Left lung (tissue), 10 donors: ENCODE results near the gene DCP1B. TPM values are rescaled to one million over a fixed set of nuclear protein-coding genes. Genes with fewer than 3 reads are reported as not detected.
A peak's percentile ranks its signal among the peaks of the same experiment; 100 is the strongest.

Experiments
- ATAC-seq: fragments of 200-7000 bp; cut with Tn5 transposase; one replicate; pipeline ENCODE4 v1.9.1; 2020; ENCODE audit warnings: moderate library complexity
- DNase-seq, 4 donors: peaks; one replicate each; pipeline ENCODE4 v3.0.0-alpha.2; 2013 to 2020
- H3K27ac ChIP-seq, 2 donors: fragments of 200-600 bp; sonication (generic) in 1 of 2; one replicate each; pipeline versions ENCODE4 v1.5.0 to v1.8.0; 2020 to 2021
- H3K27me3 ChIP-seq, 2 donors: fragments of 200-600 bp; sonication (generic) in 1 of 2; one replicate each; pipeline versions ENCODE4 v1.5.0 to v1.8.0; 2020 to 2021
- H3K36me3 ChIP-seq, 2 donors: fragments of 200-600 bp; sonication (generic) in 1 of 2; one replicate each; pipeline versions ENCODE4 v1.5.0 to v1.8.0; 2020 to 2021
- H3K4me1 ChIP-seq, 2 donors: fragments of 200-600 bp; one replicate each; pipeline ENCODE4 v1.8.0; 2021
- H3K4me3 ChIP-seq, 2 donors: fragments of 200-600 bp; sonication (generic) in 1 of 2; one replicate each; pipeline versions ENCODE4 v1.5.0 to v1.8.0; 2020 to 2021; ENCODE audit warnings: mild to moderate bottlenecking in 1 of 2
- H3K9me3 ChIP-seq, 2 donors: fragments of 200-600 bp; sonication (generic) in 1 of 2; one replicate each; pipeline versions ENCODE4 v1.5.0 to v1.8.0; 2020 to 2021
- CTCF ChIP-seq, 2 donors: fragments of 200-600 bp; sonication (generic) in 1 of 2; IDR thresholded peaks; one replicate each; pipeline versions ENCODE4 v1.5.0 to v1.8.0; 2021; ENCODE audit warnings: antibody characterized with exemption in 2 of 2
- intact Hi-C, 2 donors: fragments of 100-400 bp; cut with DNase I; formaldehyde crosslinking; loops; one replicate each; pipeline versions ENCODE4 v1.11.2 to v1.14.2; 2022
- polyA plus RNA-seq, 6 donors: library from polyadenylated mRNA; unstranded; fragments of 120-200 nt; gene quantifications; one replicate each; pipeline ENCODE4 v1.2.1, GENCODE V29; 2013; ENCODE audit not compliant: insufficient read length in 6 of 6
- total RNA-seq, 2 donors: library from RNA; stranded (reverse); fragmentation: NEBNext Ultra II Directional; extraction: Animal tissue kit (Norgen Biotek cat#: 25700); gene quantifications; one replicate each; pipeline ENCODE4 v1.2.1, GENCODE V29; 2021
- donor health status: DM: no; HTN: yes; CAD: no.
- donor health status: DM: no; HTN: no; CAD: no.

The DCP1B gene
- total and polyA plus RNA-seq, 8 donors, result 9.8 to 33.4 (median 28.5) TPM

GRCh38 chr12:2051700-2052621, 47.7 kb upstream of the DCP1B start:
- H3K4me3 ChIP-seq, result peak overlapping the region in 1 of 2 donors; percentile 25
- no peak for ATAC-seq

GRCh38 chr12:2049604-2050540, 45.6 kb upstream of the DCP1B start:
- ATAC-seq (no peak), DNase-seq (no peak)
- Histone ChIP-seq H3K27ac (no peak overlapping the region), H3K4me1 (peaks cover 0 to 15% of the 10 kb centered on the region in 2 donors), H3K36me3 (no peaks in the 10 kb centered on the region), H3K9me3 (no peaks in the 10 kb centered on the region), H3K27me3 (peaks cover 18 to 71% of the 10 kb centered on the region in 2 donors), H3K4me3 (no peak overlapping the region)
- no peak for TF ChIP-seq CTCF (IDR thresholded peaks at IDR 0.05)
- intact Hi-C loops, result loop anchor here in 1 of 2 donors (10.0 kb wide), 1 partner anchor 235 kb away; no protein-coding TSS in a partner anchor

More at GRCh38 chr12:2051700-2052621, 47.7 kb upstream of the DCP1B start:
- peak in 2 of 4 donors; percentile 26 to 36 for DNase-seq
- no peak for TF ChIP-seq CTCF (IDR thresholded peaks at IDR 0.05)
- Histone ChIP-seq H3K27ac (no peak overlapping the region), H3K36me3 (no peaks in the 10 kb centered on the region), H3K4me1 (peaks cover 0 to 15% of the 10 kb centered on the region in 2 donors), H3K27me3 (peaks cover 28 to 90% of the 10 kb centered on the region in 2 donors), H3K9me3 (no peaks in the 10 kb centered on the region)
- intact Hi-C loops, result loop anchor here in 1 of 2 donors (10.0 kb wide), 1 partner anchor 233 kb away; no protein-coding TSS in a partner anchor

GRCh38 chr12:2047752-2048151, 43.5 kb upstream of the DCP1B start:
- Histone ChIP-seq H3K4me3 (no peak overlapping the region), H3K36me3 (no peaks in the 10 kb centered on the region), H3K27ac (no peak overlapping the region), H3K9me3 (no peaks in the 10 kb centered on the region), H3K4me1 (peaks cover 0 to 5% of the 10 kb centered on the region in 2 donors), H3K27me3 (peaks cover 9 to 50% of the 10 kb centered on the region in 2 donors)
- ATAC-seq, result no peak
- TF ChIP-seq CTCF (IDR thresholded peaks at IDR 0.05), result no peak
- no peak for DNase-seq
- intact Hi-C loops, result no loop called here

GRCh38 chr12:2046957-2047356, 42.7 kb upstream of the DCP1B start:
- no peak for TF ChIP-seq CTCF (IDR thresholded peaks at IDR 0.05)
- peaks cover 0 to 2% of the 10 kb centered on the region in 2 donors for H3K4me1 ChIP-seq
- H3K9me3 ChIP-seq, result no peaks in the 10 kb centered on the region
- DNase-seq (no peak), ATAC-seq (no peak)
- H3K27ac ChIP-seq, result no peak overlapping the region
- no peaks in the 10 kb centered on the region for H3K36me3 ChIP-seq
- H3K27me3 ChIP-seq, result peaks cover 9 to 53% of the 10 kb centered on the region in 2 donors
- intact Hi-C loops, result no loop called here
- H3K4me3 ChIP-seq, result no peak overlapping the region
